AG09319 (cell line): ENCODE measurements around the gene KCNG2.

ENCODE experiments used
- DNase-seq: peaks from one replicate; pipeline ENCODE4 v3.0.0-alpha.2; 2010; ENCODE audit warnings: low read depth; ENCODE audit errors: extremely low read depth
- TF ChIP-seq, protein P1 (sequence below): IDR thresholded peaks from 2 replicates; pipeline ENCODE4 v1.5.1; 2011; ENCODE audit warnings: low read depth, mild to moderate bottlenecking, inconsistent platforms, low read length, moderate library complexity

Gene KCNG2

DNA sequence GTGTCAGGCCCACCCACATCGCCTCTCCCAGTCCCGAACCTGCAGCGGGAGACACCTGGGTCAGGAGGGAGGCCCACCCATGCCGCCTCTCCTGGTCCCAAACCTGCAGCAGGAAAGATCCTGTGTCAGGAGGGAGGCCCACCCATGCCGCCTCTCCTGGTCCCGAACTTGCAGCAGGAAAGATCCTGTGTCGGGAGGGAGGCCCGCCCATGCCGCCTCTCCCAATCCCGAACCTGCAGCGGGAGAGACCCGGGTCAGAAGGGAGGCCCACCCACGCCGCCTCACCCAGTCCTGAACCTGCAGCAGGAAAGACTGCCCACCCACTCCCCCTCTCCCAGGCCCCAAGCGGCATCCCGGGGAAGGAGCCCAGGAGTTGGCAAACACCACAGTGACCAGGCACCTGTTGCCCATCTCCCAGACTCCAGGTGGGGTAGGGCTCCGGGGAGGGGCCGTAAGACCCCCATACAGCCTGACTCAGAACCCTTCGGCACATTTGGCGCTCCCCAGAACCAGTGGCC is 145.9 kb downstream of the KCNG2 start:
- no peak for DNase-seq
- TF ChIP-seq, protein P1, sequence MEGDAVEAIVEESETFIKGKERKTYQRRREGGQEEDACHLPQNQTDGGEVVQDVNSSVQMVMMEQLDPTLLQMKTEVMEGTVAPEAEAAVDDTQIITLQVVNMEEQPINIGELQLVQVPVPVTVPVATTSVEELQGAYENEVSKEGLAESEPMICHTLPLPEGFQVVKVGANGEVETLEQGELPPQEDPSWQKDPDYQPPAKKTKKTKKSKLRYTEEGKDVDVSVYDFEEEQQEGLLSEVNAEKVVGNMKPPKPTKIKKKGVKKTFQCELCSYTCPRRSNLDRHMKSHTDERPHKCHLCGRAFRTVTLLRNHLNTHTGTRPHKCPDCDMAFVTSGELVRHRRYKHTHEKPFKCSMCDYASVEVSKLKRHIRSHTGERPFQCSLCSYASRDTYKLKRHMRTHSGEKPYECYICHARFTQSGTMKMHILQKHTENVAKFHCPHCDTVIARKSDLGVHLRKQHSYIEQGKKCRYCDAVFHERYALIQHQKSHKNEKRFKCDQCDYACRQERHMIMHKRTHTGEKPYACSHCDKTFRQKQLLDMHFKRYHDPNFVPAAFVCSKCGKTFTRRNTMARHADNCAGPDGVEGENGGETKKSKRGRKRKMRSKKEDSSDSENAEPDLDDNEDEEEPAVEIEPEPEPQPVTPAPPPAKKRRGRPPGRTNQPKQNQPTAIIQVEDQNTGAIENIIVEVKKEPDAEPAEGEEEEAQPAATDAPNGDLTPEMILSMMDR: no peak

DNA sequence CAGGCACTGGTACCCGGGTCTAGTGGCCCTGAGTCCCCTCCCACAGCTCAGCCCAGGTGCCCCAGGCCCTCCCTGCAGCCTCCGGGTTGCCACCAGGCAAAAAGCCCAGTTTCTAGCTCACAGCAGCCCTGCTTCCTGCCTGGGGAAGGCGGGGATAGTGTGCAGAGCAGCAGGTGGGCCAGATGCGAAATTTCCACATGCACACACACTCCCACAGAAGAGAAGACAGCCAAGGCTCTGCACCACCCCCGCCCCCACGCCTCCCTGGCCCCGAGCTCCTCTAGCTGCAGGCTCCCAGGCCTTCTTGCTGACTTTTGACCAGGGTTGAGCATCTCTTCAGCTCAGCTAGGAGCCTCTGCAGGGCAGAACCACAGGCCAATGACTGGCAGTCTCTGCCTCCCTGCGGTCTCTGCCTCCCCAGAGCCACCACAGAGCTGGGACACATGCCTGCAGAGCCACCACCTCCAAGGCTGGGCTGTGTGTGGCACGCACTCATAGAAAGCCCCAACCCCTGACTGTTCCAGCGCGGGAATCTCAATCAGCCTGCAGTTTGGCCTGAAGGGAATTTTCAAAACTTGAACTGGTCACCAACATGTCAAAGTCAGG is 146.5 kb downstream of the KCNG2 start:
- no peak for DNase-seq
- TF ChIP-seq, protein P1: no peak

DNA sequence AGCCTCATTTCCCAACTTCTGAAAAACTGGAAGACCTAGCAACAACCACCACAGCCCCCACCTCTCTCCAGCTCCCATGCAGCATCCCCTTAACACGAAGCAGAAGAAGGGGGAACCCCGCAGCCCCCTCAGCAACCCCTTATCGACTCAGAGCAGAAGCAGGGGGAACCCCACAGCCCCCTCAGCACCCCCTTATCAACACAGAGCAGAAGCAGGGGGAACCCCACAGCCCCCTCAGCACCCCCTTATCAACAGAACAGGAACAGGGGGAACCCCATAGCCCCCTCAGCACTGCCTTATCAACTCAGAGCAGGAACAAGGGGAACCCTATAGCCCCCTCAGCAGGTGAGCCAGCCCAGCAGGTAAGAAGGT is 147.0 kb downstream of the KCNG2 start:
- TF ChIP-seq, protein P1: no peak
- no peak for DNase-seq

DNA sequence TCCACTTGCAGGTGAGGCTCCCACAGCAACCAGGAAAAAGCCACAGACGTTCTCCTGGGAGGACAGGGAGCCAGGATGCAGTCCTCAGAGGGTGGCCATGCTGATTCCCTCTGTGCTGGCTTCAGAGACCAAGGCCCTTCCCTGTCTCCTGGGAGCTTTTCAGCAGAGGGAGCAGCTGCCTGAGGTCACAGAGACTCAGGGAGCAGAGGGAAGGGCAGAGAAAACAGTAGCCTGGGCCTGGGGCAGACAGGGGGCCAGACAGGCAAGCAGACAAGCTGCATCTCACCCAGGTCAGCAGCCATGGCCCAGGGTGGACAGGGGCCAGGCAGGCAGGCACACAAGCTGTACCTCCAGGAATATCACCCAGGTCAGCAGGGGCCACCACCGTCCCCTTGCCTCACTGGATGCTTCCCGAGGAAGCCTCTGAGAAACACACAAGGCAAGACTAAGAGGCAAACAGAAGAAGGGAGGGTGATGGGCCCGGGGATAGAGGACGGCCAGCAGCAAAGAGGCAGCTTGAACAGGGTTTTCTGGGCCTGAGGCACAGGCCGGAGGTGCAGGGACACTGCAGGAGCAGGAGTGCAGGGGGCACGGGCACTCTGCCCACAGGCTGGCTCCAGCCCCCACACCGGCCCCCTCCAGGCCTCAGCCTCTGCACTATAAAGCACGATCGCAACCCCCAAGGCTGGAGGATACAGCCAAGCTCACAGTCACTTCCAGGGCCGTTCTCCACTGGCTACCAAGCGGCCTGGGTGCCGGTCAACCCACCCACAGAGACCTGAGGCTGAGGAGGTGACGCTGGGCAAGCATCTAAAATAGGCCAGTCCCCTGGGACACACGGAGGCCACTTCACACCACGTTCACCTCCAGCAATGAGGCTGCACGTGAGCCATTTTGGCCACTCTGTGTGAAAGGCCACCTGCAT is 147.6 kb downstream of the KCNG2 start:
- DNase-seq: no peak
- TF ChIP-seq, protein P1: no peak

DNA sequence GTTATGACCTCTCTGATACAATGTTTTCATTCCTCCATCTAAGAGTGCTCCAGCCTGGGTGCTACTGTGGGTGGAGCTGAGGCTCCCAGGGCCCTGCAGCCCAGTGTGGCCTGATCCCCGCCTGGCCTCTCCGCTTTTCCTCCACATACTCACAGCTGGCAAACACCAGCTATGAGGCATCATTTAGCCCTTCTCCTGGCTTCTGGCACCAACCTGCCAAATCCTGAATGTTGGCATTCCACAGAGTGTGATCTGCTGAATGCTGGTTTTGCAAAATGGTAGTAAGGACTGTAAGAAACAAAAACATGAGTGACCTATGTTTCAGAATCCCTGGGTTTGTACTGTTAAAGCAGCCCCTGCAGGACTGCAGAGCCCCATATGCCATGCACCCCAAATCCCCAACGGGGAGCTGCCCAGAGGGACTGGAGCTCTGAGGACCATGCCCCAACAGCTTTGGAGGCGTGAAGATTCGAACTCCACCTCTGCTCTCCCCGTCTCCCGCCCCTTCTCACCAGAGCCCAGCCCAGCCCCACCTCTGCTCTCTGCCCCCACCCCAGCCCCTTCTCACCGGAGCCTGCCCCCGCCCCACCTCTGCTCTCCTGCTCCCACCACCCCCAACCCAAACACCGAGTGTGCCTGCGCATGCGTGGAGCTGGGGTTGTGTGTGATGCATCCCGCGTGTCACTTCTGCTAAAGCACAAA is 149.5 kb downstream of the KCNG2 start:
- TF ChIP-seq, protein P1: no peak
- DNase-seq: no peak

DNA sequence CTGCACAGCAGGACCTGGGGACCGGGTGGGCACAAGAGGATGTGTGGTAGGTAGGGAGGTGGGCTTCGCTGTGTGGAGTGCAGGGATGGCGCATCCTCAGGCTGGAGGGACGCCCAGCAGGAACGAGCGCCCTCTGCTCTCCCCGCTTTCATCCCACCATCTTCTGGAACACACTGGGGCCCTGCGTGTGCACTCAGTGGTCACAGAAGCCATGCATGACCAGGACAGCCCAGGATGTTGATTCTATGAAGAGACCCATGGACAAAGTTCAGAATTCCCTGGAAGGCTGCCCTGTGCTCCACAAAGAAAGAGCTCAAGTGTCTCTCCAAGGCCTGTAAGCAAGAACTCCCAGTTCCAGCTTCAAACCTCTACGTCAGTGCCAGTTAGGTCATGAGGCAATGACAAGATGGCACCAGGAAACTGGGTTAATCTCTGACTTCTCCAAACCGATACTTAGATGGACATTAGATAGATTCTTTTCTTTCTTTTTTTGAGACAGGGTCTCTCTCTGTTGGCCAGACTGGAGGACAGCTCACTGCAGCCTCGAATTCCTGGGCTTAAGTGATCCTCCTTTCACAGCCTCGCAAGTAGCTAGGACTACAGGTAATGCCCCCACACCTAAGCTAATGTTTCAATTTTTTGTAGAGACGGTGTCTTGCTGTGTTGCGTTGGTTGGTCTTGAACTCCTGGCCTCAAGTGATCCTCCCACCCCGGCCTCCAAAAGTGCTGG is 150.3 kb downstream of the KCNG2 start:
- TF ChIP-seq, protein P1: no peak

More for the DNA sequence above, 150.3 kb downstream of the KCNG2 start:
- DNase-seq: no peak
